Measurements from ENCODE around the gene ALG5.
A peak's percentile ranks its signal among the peaks of the same experiment; 100 is the strongest.

The ALG5 gene

DNA sequence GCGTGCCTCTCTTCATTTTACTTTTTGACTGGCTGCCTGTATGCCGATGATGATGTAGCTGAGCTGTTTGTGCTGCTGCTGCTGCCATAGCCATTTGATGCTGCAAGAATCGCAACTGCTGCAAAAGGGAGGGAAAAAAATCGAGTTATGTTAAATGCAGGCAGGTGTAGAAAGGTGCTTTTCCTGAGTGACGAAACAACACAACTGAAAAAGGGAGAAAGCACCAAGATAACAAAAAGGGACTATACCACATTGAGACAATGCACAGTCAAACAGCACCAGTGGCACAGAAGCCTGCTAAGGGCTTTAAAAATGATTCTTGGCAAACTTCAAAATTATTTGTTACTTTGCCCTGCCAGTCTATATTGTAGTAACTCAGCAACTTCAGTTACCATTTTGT is 10.6 kb upstream of the ALG5 start:
- Histone ChIP-seq H3K9ac (ENCODE audit: insufficient read length, low read depth) (no peak overlapping the region), H3K27me3 (ENCODE audit: insufficient read depth, insufficient read length) (no peaks in the 10 kb centered on the region), H3K4me3 (ENCODE audit: insufficient read length, low read depth) (no peak overlapping the region), H3K36me3 (ENCODE audit: insufficient read depth, insufficient read length, low read length) (peaks cover 70% of the 10 kb centered on the region), H3K4me1 (ENCODE audit: insufficient read depth, insufficient read length) (no peaks in the 10 kb centered on the region), H3K9me3 (ENCODE audit: insufficient read depth, low read length) (no peaks in the 10 kb centered on the region)
- no peak for DNase-seq (ENCODE audit: low read depth, low spot score)
- TF ChIP-seq YY1 (IDR thresholded peaks at IDR 0.05; ENCODE audit: insufficient read depth, insufficient read length) (no peak), ZNF274 (IDR thresholded peaks at IDR 0.05; ENCODE audit: low read depth, low read length) (no peak), SUZ12 (IDR thresholded peaks at IDR 0.05; ENCODE audit: extremely low read depth, insufficient read depth, insufficient read length) (no peak)

DNA sequence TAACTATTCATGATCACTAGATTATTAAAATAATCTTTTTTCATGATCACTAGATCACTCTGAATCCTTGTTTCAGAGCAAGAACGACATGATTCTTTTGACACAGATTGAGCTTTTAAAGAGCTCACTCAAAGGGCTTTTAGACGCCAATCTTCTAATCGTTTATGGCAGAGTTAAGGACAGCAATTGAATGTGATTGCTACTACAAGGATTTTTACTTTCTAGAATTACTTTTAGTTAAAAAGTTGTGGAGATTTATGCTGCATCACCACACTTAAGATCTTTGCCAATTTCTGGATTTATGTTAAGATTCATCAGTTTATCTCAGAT is 2.7 kb upstream of the ALG5 start:
- H3K36me3 ChIP-seq (ENCODE audit: insufficient read depth, insufficient read length, low read length), result peaks cover 39% of the 10 kb centered on the region
- peak overlapping the region; percentile 56 for H3K9ac ChIP-seq (ENCODE audit: insufficient read length, low read depth)

DNA sequence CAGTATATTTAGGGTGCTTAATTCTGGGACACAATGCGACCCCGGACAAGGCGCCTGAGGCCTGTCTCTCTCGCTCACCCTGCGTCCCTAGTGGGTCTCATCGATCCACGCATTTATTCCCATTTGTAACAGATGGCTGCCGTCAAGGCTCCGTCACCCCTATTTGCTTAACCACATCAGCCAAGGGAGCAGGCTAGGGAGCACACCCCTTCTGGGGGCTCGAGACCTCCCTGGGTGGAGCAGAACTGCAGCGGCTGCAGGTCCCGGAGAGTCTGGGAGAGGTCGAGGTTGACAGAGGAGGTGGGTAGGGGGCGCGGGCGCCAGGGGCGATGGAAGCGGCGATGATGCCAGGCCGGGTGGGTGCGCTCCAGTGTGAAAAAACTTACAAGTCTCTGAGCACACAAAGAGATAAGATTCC is 507 bp downstream of the ALG5 start:
- no peak for DNase-seq (ENCODE audit: low read depth, low spot score)
- Histone ChIP-seq H3K9me3 (ENCODE audit: insufficient read depth, low read length) (no peaks in the 10 kb centered on the region), H3K4me1 (ENCODE audit: insufficient read depth, insufficient read length) (no peaks in the 10 kb centered on the region), H3K36me3 (ENCODE audit: insufficient read depth, insufficient read length, low read length) (peaks cover 30% of the 10 kb centered on the region), H3K27me3 (ENCODE audit: insufficient read depth, insufficient read length) (no peaks in the 10 kb centered on the region), H3K9ac (ENCODE audit: insufficient read length, low read depth) (peak overlapping the region; percentile 90), H3K4me3 (ENCODE audit: insufficient read length, low read depth) (peak overlapping the region; percentile 86)
- no peak for TF ChIP-seq ZNF274 (IDR thresholded peaks at IDR 0.05; ENCODE audit: low read depth, low read length)
- TF ChIP-seq SUZ12 (IDR thresholded peaks at IDR 0.05; ENCODE audit: extremely low read depth, insufficient read depth, insufficient read length), result no peak
- TF ChIP-seq YY1 (IDR thresholded peaks at IDR 0.05; ENCODE audit: insufficient read depth, insufficient read length), result no peak

More for the DNA sequence above, 2.7 kb upstream of the ALG5 start:
- Histone ChIP-seq H3K4me1 (ENCODE audit: insufficient read depth, insufficient read length) (no peaks in the 10 kb centered on the region), H3K9me3 (ENCODE audit: insufficient read depth, low read length) (no peaks in the 10 kb centered on the region), H3K27me3 (ENCODE audit: insufficient read depth, insufficient read length) (no peaks in the 10 kb centered on the region), H3K4me3 (ENCODE audit: insufficient read length, low read depth) (peak overlapping the region; percentile 92)
- TF ChIP-seq ZNF274 (IDR thresholded peaks at IDR 0.05; ENCODE audit: low read depth, low read length) (no peak), SUZ12 (IDR thresholded peaks at IDR 0.05; ENCODE audit: extremely low read depth, insufficient read depth, insufficient read length) (no peak), YY1 (IDR thresholded peaks at IDR 0.05; ENCODE audit: insufficient read depth, insufficient read length) (no peak)
- no peak for DNase-seq (ENCODE audit: low read depth, low spot score)

DNA sequence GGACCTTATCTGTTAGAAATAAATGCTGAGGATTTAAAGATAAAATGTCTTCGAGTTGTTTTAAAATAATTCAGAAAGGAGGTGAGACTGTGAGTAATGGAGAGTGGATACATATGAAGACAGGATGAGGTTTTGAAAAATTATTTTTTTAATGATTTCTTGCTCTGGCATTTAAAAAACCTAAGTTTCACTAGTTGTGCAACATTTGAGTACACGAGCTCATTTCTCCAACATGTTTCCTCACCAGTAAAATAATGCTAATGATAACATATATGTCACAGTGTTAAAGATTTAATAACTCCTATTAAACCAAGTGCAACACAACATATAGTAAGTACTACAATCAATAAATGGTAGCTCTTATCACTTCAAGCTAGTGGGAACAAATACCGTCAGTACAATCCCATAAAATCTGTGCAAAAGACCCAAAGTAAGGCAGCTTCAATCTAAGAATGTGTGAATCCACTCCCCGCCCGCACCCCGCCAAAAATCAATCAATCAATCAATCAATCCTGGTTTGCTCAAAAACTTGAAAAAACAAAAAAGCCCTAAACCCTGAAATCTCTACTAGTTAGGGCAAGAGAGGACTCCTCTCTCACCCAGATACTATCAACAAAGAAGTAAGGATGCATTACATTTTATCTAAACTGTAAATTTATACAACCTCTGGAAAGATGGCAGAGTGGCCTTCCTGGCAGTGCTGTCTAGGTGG is 1.3 kb downstream of the ALG5 start:
- DNase-seq (ENCODE audit: low read depth, low spot score), result no peak
- Histone ChIP-seq H3K36me3 (ENCODE audit: insufficient read depth, insufficient read length, low read length) (peaks cover 29% of the 10 kb centered on the region), H3K4me1 (ENCODE audit: insufficient read depth, insufficient read length) (no peaks in the 10 kb centered on the region), H3K27me3 (ENCODE audit: insufficient read depth, insufficient read length) (no peaks in the 10 kb centered on the region), H3K9me3 (ENCODE audit: insufficient read depth, low read length) (no peaks in the 10 kb centered on the region), H3K9ac (ENCODE audit: insufficient read length, low read depth) (peak overlapping the region; percentile 90), H3K4me3 (ENCODE audit: insufficient read length, low read depth) (peak overlapping the region; percentile 86)
- TF ChIP-seq ZNF274 (IDR thresholded peaks at IDR 0.05; ENCODE audit: low read depth, low read length), result no peak

DNA sequence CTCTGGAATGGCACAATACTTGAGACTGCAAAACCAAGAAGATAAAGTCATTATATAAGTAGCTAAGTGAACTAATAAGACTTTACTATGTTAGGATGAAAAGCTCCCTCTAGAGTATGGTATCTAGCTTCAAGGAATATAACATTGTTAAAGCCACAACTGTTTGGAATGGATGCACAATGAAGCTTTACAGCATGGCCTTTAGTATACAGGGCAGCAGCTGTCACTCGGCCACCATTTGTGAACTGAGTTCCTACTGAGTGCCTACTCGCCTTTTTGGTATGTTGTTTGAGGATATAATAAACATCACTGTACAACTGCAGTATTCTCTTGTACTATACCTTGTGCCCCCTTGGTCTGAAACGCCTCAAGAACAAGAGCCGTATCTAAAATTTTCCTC is 6.8 kb downstream of the ALG5 start:
- no peak for DNase-seq (ENCODE audit: low read depth, low spot score)
- Histone ChIP-seq H3K4me3 (ENCODE audit: insufficient read length, low read depth) (no peak overlapping the region), H3K27me3 (ENCODE audit: insufficient read depth, insufficient read length) (no peaks in the 10 kb centered on the region), H3K9ac (ENCODE audit: insufficient read length, low read depth) (no peak overlapping the region), H3K9me3 (ENCODE audit: insufficient read depth, low read length) (no peaks in the 10 kb centered on the region), H3K36me3 (ENCODE audit: insufficient read depth, insufficient read length, low read length) (peaks cover 79% of the 10 kb centered on the region), H3K4me1 (ENCODE audit: insufficient read depth, insufficient read length) (no peaks in the 10 kb centered on the region)
- TF ChIP-seq SUZ12 (IDR thresholded peaks at IDR 0.05; ENCODE audit: extremely low read depth, insufficient read depth, insufficient read length) (no peak), ZNF274 (IDR thresholded peaks at IDR 0.05; ENCODE audit: low read depth, low read length) (no peak), YY1 (IDR thresholded peaks at IDR 0.05; ENCODE audit: insufficient read depth, insufficient read length) (no peak)

DNA sequence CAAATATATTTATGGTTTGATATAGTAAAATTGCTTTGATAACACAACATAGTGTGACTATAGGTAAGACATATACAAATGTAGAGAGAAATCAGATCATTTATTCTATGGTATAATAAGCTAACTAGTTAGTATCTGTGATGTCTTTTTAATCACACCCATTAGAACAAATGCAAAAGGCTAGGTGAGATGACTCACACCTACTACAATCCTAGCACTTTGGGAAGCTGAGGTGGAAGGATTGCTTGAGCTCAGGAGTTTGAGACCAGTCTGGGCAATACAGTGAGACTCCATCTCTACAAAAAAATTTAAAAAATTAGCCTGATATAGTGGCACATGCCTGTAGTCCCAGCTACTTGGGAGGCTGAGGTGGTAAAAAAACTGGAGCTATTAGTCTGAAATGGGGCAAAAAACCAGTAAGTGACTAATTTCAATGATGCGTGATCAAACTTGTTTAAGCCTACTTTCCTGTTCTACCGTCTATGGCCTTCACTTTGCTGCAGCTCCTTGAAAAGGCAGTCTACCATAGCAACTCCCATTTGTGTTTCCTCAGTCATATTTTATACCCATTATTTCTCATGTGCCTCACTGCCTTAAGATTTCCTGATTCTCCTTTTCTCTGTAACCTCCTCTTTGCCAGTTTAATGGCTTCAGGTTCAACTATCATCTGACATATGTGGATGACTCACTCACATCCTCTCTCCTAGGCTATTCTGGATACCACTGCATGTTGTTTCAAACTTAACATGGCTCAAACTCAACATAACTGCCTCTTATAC is 12.5 kb downstream of the ALG5 start:
- H3K36me3 ChIP-seq (ENCODE audit: insufficient read depth, insufficient read length, low read length), result peaks cover 80% of the 10 kb centered on the region
- no peaks in the 10 kb centered on the region for H3K27me3 ChIP-seq (ENCODE audit: insufficient read depth, insufficient read length)
- no peaks in the 10 kb centered on the region for H3K4me1 ChIP-seq (ENCODE audit: insufficient read depth, insufficient read length)
- TF ChIP-seq YY1 (IDR thresholded peaks at IDR 0.05; ENCODE audit: insufficient read depth, insufficient read length) (no peak), ZNF274 (IDR thresholded peaks at IDR 0.05; ENCODE audit: low read depth, low read length) (no peak), SUZ12 (IDR thresholded peaks at IDR 0.05; ENCODE audit: extremely low read depth, insufficient read depth, insufficient read length) (no peak)
- DNase-seq (ENCODE audit: low read depth, low spot score), result no peak
- no peak overlapping the region for H3K9ac ChIP-seq (ENCODE audit: insufficient read length, low read depth)
- H3K4me3 ChIP-seq (ENCODE audit: insufficient read length, low read depth), result no peak overlapping the region
- H3K9me3 ChIP-seq (ENCODE audit: insufficient read depth, low read length), result no peaks in the 10 kb centered on the region

DNA sequence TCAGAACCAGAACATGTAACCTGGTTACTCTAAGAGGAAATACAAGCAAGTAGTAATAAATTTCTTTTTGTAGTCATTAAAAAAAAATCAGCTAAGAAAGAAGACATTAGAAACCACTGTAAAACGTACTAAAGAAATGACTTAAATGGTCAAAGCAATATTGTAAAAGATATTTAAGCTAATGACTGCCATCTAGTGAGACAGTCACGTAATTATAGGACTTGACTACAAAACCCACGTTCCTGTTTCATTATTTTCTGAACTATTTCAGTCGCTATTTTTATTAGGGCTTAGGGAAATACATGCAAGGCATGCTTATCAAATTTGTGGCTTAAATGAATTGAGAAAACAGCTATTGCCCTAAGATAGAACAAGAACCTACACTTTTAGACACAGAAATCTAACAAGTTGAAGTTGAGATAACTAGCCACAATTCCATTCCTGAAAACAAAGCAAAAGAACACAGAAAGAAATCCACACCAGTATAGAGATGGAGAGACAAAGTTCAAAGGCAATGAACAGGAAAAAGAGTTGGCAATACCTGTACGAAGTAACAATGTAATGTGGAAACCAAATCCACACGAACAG is 17.9 kb downstream of the ALG5 start:
- H3K36me3 ChIP-seq (ENCODE audit: insufficient read depth, insufficient read length, low read length), result peaks cover 55% of the 10 kb centered on the region
- TF ChIP-seq YY1 (IDR thresholded peaks at IDR 0.05; ENCODE audit: insufficient read depth, insufficient read length) (no peak), SUZ12 (IDR thresholded peaks at IDR 0.05; ENCODE audit: extremely low read depth, insufficient read depth, insufficient read length) (no peak), ZNF274 (IDR thresholded peaks at IDR 0.05; ENCODE audit: low read depth, low read length) (no peak)
- DNase-seq (ENCODE audit: low read depth, low spot score), result no peak

More for the DNA sequence above, 17.9 kb downstream of the ALG5 start:
- Histone ChIP-seq H3K4me1 (ENCODE audit: insufficient read depth, insufficient read length) (no peaks in the 10 kb centered on the region), H3K9ac (ENCODE audit: insufficient read length, low read depth) (no peak overlapping the region), H3K4me3 (ENCODE audit: insufficient read length, low read depth) (no peak overlapping the region), H3K9me3 (ENCODE audit: insufficient read depth, low read length) (no peaks in the 10 kb centered on the region), H3K27me3 (ENCODE audit: insufficient read depth, insufficient read length) (no peaks in the 10 kb centered on the region)
